Stimulated activated CD4-positive, alpha-beta T cell treated with anti-CD3 and anti-CD28 coated beads, TNF-alpha, amount 100 ng/mL, for 4 hours (primary cell): ENCODE measurements around the gene RASGRF2.
"Not testable (repeated sequence)": the region's sequence is repeated elsewhere in the genome, so short reads cannot be mapped to it uniquely, and the experiment has no call there.

ENCODE experiments used
- DNase-seq, 3 experiments: peaks; one replicate each; pipeline ENCODE4 v3.0.0-alpha.2; 2020; ENCODE audit warnings: low read depth in 3 of 3

The RASGRF2 gene

GRCh38 chr5:81238460-81238859 lies 278.3 kb downstream of the RASGRF2 start:
- no peak for DNase-seq

- DNase-seq, result no peak
Observed at GRCh38 chr5:81239613-81240012, 279.4 kb downstream of the RASGRF2 start.

DNA sequence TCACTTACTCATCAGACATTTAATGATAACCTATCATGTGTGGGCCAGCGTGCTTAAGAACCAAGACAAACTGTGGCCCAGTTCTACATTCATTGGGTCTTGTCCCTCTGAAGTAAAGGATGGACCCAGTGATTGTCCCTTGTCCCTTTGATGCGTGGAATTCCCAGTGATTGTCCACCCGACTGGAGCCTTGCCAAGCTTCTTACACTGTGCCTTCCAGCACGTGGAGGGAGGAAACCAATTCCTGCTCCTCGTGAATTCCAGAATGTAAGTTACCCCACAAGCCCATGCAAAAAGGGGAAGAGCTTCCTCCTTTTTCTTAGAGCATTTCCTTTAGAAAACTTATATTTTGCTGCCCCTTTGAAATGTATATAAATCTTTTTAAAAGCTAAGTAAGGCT lies 280.8 kb downstream of the RASGRF2 start:
- no peak for DNase-seq

DNA sequence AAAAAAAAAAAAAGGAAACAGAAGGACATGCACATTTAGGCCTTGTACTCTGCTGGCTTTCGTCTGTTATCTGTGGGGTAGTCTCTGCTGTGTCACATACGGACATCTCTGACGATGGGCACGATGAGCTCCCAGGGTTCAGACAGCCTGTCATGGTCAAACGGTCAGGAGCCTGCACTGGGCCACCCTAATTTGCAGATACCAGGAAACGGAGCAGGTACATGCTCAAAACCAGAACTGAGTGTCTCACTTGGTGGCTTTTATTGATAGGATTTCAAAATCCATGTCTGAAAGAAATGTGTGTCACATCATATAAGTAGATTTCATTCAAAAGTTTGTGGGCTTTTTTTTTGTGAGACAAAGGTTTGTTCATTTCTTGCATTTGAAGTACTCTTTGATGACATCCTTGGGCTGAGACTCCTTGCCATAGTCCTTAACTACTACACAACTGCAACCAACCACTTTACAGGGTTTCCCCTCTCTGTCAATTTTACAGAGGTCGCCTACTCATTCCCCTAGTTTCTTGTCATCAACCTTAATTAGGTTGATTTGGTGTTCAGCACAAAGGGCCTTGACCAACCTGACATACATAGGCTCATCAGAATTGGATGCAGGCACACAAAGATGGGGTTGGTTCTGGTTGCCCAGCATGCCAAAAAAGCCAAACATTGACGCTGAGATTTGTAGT lies 281.9 kb downstream of the RASGRF2 start:
- DNase-seq, result no peak

DNA sequence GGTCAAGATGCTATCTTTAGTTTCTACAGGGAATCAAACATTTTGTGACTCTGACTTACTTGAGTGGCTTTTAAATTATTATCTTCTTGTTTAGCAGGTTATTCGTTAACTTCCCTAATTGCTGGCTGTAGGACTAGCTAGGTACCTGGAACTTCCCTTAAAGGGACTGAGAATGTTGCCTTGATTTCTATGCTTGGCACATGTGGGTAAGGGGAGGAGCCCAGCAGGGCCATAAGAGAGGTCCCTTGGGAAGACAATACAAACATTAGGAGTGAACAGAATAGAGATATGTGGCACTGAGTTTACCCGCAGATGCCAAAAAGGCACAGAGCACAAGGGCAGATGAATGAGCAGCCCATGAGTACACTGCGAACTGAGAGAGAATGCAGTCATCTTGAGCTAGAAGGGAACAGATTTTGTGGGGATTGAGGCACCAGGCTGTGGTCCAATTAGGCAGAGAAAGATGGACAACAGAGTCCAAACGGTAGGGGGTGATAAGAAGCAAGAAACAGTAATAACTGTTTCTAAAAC lies 282.8 kb downstream of the RASGRF2 start:
- no peak for DNase-seq

- no peak for DNase-seq
Observed at GRCh38 chr5:81244451-81244850, 284.3 kb downstream of the RASGRF2 start.

DNA sequence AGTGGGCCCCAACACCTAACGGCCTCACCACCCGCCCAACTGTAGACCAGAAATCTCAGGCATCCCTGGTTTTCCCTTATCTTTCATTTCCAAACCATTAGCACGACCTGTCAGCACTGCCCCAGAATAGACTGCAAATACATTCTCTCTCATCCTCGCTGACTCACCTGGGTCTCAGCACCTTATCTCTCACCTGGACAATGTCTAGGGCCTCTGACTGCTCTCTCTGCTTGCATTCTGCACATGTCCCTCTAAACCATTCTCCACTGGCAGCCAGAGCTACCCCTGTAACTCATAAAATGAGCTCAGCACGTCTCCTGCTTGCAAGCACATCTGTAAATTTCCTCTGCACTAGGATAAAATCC lies 285.7 kb downstream of the RASGRF2 start:
- DNase-seq, result no peak

DNA sequence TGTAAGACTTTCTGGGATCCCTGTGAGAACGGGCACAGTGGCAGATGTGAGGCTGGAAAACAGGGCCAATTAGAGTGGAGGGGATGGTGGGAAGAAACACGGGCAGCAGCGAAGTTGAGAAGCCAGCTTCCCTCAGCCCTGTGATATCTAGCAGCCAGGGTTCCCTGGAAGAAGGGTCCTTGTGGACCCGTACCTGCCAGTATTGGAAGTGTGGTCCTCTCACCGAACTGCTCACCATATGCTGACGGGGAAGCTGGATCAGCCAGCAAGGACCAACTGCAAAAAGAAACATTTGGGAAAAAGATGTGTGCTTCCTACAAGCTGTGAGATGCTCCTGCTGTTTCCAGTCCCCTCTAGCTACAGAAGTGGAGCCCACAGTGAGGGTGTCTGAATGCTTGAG lies 286.5 kb downstream of the RASGRF2 start:
- no peak for DNase-seq

- no peak for DNase-seq
Observed at GRCh38 chr5:81247441-81247972, 287.3 kb downstream of the RASGRF2 start.

- DNase-seq, result no peak
Observed at GRCh38 chr5:81249240-81249639, 289.1 kb downstream of the RASGRF2 start.

DNA sequence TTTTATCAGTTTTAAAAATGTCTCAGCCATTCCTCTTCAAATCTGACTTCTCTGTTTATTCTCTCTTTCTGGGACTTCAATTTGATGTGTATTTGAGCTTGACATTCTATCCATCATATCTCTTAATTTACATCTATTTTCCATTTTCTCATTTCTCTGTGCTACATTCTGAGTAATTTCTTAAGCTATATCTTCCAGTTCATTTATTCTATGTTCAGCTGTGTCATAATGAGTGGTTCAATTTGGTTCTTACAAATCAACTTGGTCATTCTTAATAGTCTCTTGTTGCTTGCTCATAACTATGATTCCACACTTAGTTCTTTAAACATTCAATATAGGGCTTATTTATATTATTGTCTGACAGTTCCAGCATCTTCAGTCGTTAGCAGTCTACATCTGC lies 289.8 kb downstream of the RASGRF2 start:
- no peak for DNase-seq

DNA sequence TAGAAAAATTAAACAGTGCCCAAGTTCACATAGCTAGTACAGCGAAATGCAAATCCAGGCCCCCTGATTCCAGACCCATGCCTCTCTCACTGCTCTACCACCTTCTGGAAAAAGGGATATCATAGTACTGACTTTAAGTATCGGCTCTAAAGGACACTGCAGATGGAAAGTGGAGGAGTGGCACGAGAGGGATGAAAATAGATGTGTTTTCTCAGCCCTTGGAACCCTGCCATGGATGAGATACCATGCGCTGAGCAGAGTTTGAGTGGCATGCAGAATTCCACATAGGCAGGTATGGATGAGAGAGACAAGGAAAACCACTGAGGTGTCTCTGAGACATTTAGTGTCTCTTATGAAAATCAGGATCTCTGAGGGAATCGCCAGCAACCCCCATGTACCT lies 291.8 kb downstream of the RASGRF2 start:
- DNase-seq, result no peak

GRCh38 chr5:81252904-81253303 lies 292.7 kb downstream of the RASGRF2 start:
- DNase-seq, result no peak

GRCh38 chr5:81253875-81254274 lies 293.7 kb downstream of the RASGRF2 start:
- no peak for DNase-seq

DNA sequence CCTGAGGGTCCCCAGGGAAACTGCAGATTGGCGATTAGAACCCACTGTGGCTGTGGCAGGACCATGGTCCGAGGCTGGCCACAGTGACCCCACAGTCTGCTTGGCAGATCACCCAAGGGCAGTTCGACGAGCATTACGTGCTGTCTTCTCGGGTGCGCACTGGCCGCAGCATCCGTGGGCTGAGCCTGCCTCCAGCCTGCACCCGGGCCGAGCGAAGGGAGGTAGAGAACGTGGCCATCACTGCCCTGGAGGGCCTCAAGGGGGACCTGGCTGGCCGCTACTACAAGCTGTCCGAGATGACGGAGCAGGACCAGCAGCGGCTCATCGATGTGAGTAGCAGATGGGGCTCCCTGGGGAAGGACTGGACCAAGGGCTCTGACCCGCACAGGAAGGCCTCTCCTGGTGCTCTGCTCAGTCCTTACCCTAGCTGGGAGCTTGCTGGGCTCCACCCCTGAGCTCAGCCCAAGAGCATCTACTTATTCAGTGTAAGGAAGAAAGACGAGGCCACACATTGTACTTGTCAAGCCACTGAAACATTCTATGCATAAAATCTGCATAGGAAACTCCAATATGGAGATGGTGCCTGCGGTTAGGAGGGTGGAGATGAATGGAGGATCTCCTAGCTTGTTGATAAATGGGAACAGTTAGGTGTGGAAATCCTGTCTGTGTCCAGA lies 294.9 kb downstream of the RASGRF2 start:
- DNase-seq, result no peak

GRCh38 chr5:81256766-81257165 lies 296.6 kb downstream of the RASGRF2 start:
- DNase-seq, result no peak

- not testable (repeated sequence) for DNase-seq
Observed at GRCh38 chr5:81262796-81263195, 302.6 kb downstream of the RASGRF2 start.

DNA sequence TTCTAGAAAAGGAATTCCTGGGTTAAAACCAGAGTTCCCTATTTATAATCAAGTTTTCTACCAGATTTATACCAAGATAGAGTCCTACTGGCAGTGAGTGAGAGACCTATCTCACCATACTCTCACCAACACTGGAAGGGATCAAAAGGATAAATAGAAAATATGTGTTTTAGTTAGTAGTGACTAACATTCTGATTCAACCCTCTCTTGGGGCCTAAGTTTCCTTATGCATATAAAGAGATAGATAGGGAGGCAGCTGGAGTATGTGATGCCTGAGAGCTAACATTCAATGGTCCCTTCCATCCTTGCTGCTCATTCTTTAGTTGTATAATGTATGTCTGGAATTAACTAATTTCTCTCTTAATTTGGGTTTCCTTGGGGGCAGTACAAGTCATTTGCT lies 304.9 kb downstream of the RASGRF2 start:
- DNase-seq, result no peak

DNA sequence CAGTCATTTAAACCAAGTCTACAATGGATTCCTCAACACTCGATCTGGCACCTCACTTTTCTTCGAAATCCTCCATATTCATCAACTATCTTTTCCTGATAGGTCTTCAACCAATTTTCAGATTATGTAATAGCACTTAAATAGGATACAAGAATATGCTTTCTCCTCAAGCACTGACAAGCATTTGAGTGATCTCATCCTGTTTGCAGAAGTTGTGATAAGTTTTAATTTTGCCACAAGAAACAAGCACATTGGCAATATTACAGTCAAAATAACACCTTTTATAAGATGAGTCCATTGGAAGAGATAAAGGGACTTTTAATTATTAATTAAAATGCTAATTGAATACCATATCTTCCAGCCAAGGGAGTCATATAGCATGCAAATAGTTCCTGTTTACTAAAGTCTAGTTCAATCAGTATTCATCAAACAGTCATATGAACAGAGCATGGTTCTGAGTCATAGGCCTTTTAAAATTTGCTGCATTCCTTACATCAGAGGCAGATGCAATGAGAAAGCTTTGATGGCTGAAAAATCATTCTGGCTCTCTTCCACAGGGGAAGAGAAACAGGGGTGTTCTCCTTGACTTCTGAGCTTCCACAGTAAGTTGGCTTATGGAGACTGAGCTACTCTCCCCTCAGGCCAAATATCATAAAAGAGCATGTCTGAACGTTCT lies 308.5 kb downstream of the RASGRF2 start:
- no peak for DNase-seq

DNA sequence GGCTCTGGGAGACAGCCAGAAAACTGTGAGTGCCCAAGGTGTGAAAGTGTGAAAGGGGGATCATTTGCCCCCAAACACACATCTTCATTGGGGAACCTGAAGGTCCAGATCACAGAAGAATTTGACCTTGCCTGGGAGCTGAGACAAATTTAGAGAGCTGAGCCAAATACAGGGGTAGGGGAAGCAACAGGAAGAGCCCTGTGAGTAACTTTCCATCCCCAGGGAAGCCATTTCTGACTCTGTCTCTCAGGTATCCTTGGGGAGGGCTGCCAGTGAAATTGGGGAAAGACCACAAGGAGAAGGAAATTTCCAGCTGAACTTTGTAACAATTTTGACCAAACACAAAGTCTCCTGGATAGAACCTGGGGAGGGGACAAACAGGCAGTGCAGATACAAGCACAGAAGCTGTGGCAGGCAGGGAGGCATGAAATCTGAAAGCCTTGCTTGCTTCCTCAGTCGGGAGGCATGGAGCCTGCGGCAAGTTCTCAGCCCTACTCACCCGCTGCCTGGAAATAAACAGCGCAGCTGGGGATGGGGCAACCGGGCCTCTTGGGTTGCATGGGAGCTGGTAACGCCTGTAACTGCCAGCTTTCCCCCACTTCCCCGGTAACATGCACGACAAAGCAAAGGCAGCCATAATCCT lies 309.7 kb downstream of the RASGRF2 start:
- DNase-seq, result no peak

DNA sequence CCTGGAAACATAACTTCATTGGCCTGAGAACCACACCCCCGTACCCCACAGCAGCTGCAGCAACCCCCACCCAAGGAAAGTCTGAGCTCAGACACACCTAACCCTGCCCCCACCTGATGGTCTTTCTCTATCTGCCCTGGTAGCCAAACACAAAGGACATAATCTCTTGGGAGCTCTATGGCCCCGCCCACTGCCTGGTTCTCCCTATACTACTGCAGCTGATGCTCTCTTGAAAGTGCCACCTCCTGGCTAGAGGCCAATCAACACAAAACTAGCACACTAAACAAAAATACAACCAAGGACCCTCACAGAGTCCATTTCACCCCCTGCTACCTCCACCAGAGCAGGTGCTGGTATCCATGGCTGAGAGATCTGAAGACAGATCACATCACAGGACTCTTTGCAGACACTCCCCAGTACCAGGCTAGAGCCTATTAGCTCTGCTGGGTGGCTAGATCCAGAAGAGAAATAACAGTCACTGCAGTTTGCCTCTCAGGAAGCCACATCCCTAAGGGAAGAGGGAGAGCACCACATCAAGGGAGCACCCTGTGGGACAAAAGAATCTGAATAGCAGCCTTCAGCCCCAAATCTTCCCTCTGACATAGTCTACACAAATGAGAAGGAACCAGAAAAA lies 310.3 kb downstream of the RASGRF2 start:
- DNase-seq, result not testable (repeated sequence)
